KOPT-K1 (cell line): ENCODE data around the gene RILPL2.
"Not testable (repeated sequence)": the region's sequence is repeated elsewhere in the genome, so short reads cannot be mapped to it uniquely, and the experiment has no call there.

Source experiments
- H3K27ac ChIP-seq: fragments of 200-600 bp; sonication (generic); 2 replicates; pipeline ENCODE4 v1.5.1; 2016; ENCODE audit warnings: antibody characterized with exemption, mild to moderate bottlenecking, low read depth, low read length; ENCODE audit not compliant: poor library complexity, severe bottlenecking
- H3K36me3 ChIP-seq: fragments of 200-600 bp; sonication (generic); 2 replicates; pipeline ENCODE4 v1.5.1; 2017; ENCODE audit warnings: antibody characterized with exemption, mild to moderate bottlenecking, low read length, moderate library complexity; ENCODE audit not compliant: insufficient read depth
- H3K9me3 ChIP-seq: fragments of 200-600 bp; sonication (generic); 2 replicates; pipeline ENCODE4 v1.5.1; 2017; ENCODE audit warnings: antibody characterized with exemption, low read length, mild to moderate bottlenecking; ENCODE audit not compliant: insufficient read depth, poor library complexity, severe bottlenecking

Gene RILPL2

GRCh38 chr12:123436017-123436964, at the start of gene RILPL2:
TSS of gene RILPL2 (minus strand) at chr12:123436684. CDS start at chr12:123436420, 264 bp downstream.
- peaks cover under 1% of the 10 kb centered on the region; the same call in 1 of the 2 replicates for H3K36me3 ChIP-seq
- no peaks in the 10 kb centered on the region for H3K9me3 ChIP-seq
- H3K27ac ChIP-seq = peak within 1 kb of the TSS; percentile 73

GRCh38 chr12:123485756-123486155, 49.3 kb upstream of the RILPL2 start:
- H3K9me3 ChIP-seq = no peaks in the 10 kb centered on the region
- H3K27ac ChIP-seq = no peak overlapping the region
- H3K36me3 ChIP-seq = no peaks in the 10 kb centered on the region

- no peaks in the 10 kb centered on the region for H3K9me3 ChIP-seq
- H3K27ac ChIP-seq = peak overlapping the region; percentile 60
- no peaks in the 10 kb centered on the region for H3K36me3 ChIP-seq
Measured at GRCh38 chr12:123483602-123484248, 47.2 kb upstream of the RILPL2 start.

GRCh38 chr12:123482876-123483275, 46.4 kb upstream of the RILPL2 start:
- Histone ChIP-seq H3K36me3 (no peaks in the 10 kb centered on the region), H3K9me3 (no peaks in the 10 kb centered on the region), H3K27ac (peak overlapping the region; percentile 60)

- H3K36me3 ChIP-seq, H3K9me3 ChIP-seq, H3K27ac ChIP-seq: not testable (repeated sequence)
Measured at GRCh38 chr12:123481251-123481650, 44.8 kb upstream of the RILPL2 start.

- no peak overlapping the region for H3K27ac ChIP-seq
- no peaks in the 10 kb centered on the region for H3K9me3 ChIP-seq
- no peaks in the 10 kb centered on the region for H3K36me3 ChIP-seq
Measured at GRCh38 chr12:123479442-123480180, 43.1 kb upstream of the RILPL2 start.

- Histone ChIP-seq H3K27ac (no peak overlapping the region), H3K9me3 (no peaks in the 10 kb centered on the region), H3K36me3 (no peaks in the 10 kb centered on the region)
Measured at GRCh38 chr12:123478762-123479161, 42.3 kb upstream of the RILPL2 start.

GRCh38 chr12:123478069-123478468, 41.6 kb upstream of the RILPL2 start:
- Histone ChIP-seq H3K27ac (no peak overlapping the region), H3K36me3 (no peaks in the 10 kb centered on the region), H3K9me3 (no peaks in the 10 kb centered on the region)

- H3K36me3 ChIP-seq = peaks cover 16% of the 10 kb centered on the region; the same call in 1 of the 2 replicates
- no peak overlapping the region for H3K27ac ChIP-seq
Measured at GRCh38 chr12:123475246-123475703, 38.8 kb upstream of the RILPL2 start.

GRCh38 chr12:123474485-123475245, 38.2 kb upstream of the RILPL2 start:
- H3K27ac ChIP-seq = no peak overlapping the region

More at GRCh38 chr12:123475246-123475703, 38.8 kb upstream of the RILPL2 start:
- H3K9me3 ChIP-seq = no peaks in the 10 kb centered on the region

GRCh38 chr12:123472438-123472849, 36.0 kb upstream of the RILPL2 start:
- H3K9me3 ChIP-seq = no peaks in the 10 kb centered on the region
- H3K27ac ChIP-seq = no peak overlapping the region
- peaks cover 18% of the 10 kb centered on the region for H3K36me3 ChIP-seq

More at GRCh38 chr12:123474485-123475245, 38.2 kb upstream of the RILPL2 start:
- Histone ChIP-seq H3K36me3 (peaks cover 16% of the 10 kb centered on the region), H3K9me3 (no peaks in the 10 kb centered on the region)

- Histone ChIP-seq H3K36me3 (peaks cover 27% of the 10 kb centered on the region), H3K27ac (no peak overlapping the region), H3K9me3 (no peaks in the 10 kb centered on the region)
Measured at GRCh38 chr12:123471374-123472068, 35.0 kb upstream of the RILPL2 start.

- Histone ChIP-seq H3K27ac (no peak overlapping the region), H3K36me3 (peaks cover 40% of the 10 kb centered on the region), H3K9me3 (no peaks in the 10 kb centered on the region)
Measured at GRCh38 chr12:123469978-123470377, 33.5 kb upstream of the RILPL2 start.

GRCh38 chr12:123468786-123469185, 32.3 kb upstream of the RILPL2 start:
- no peaks in the 10 kb centered on the region for H3K9me3 ChIP-seq

More at GRCh38 chr12:123468786-123469185, 32.3 kb upstream of the RILPL2 start:
- Histone ChIP-seq H3K27ac (no peak overlapping the region), H3K36me3 (peaks cover 47% of the 10 kb centered on the region)
